Measurements from ENCODE around the gene SYNPO2.

DNA sequence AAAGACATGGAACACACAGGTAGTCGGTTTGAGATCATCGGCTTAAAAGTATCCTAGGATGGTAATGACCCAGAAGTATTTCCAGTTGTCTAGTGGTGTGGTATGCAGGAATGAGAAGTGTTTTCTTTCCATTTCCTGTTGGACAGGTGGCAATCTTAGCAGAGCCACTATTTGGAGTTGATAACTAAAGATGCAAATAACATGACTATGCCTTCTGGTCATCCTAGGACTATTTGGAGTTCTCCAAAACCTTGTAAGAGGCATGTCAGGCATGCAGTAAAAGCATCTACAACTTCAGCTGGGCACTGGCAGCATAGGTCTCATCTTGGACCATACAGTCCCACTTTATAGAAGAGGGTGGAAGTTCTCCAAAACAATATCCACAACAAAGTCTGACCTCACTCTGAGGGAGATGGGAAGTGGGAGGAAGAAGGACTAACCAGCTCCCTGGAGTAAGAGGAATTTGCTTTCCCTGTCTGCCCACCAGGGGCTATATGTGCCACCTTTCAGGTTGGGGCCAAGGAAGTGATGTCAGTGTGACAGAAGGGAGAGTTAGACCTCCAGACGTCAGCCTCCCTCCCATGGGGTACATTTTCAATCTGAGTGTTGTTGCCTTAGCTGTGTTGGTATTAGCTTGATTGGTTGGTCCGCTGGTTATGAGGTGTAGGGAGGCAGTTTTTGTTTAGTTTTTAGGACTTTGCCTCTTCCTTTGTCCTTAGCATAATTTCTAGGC, 145.8 kb downstream of the SYNPO2 start:
- no peak for TF ChIP-seq EZH2 (IDR thresholded peaks at IDR 0.05; ENCODE audit: borderline replicate concordance, insufficient read depth, low read depth, low read length, poor library complexity, severe bottlenecking)
- TF ChIP-seq, protein P1, sequence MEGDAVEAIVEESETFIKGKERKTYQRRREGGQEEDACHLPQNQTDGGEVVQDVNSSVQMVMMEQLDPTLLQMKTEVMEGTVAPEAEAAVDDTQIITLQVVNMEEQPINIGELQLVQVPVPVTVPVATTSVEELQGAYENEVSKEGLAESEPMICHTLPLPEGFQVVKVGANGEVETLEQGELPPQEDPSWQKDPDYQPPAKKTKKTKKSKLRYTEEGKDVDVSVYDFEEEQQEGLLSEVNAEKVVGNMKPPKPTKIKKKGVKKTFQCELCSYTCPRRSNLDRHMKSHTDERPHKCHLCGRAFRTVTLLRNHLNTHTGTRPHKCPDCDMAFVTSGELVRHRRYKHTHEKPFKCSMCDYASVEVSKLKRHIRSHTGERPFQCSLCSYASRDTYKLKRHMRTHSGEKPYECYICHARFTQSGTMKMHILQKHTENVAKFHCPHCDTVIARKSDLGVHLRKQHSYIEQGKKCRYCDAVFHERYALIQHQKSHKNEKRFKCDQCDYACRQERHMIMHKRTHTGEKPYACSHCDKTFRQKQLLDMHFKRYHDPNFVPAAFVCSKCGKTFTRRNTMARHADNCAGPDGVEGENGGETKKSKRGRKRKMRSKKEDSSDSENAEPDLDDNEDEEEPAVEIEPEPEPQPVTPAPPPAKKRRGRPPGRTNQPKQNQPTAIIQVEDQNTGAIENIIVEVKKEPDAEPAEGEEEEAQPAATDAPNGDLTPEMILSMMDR (IDR thresholded peaks at IDR 0.05): no peak

Data from B cell (primary cell).